GM23248 (cell line): Measurements from ENCODE around the gene SLC7A1. TPM values are rescaled to one million over a fixed set of nuclear protein-coding genes. Genes with fewer than 3 reads are reported as not detected.

Experiments
- DNase-seq: peaks from one replicate; pipeline ENCODE4 v3.0.0-alpha.2; 2015
- H2AFZ ChIP-seq: fragments of 200-600 bp; sonication (generic); 2 replicates; pipeline ENCODE4 v1.6.1; 2016; ENCODE audit warnings: antibody characterized with exemption
- H3F3A ChIP-seq: fragments of 200-600 bp; sonication (generic); 2 replicates; pipeline ENCODE4 v1.6.1; 2016; ENCODE audit warnings: mild to moderate bottlenecking, antibody characterized with exemption, mixed run types; ENCODE audit not compliant: insufficient read depth
- H3K27ac ChIP-seq: fragments of 200-600 bp; sonication (generic); 2 replicates; pipeline ENCODE4 v1.5.1; 2016; ENCODE audit warnings: mild to moderate bottlenecking
- H3K27me3 ChIP-seq: fragments of 200-600 bp; sonication (generic); replicated peaks from 2 replicates; pipeline ENCODE4 v1.6.1; 2016; ENCODE audit warnings: mild to moderate bottlenecking; ENCODE audit not compliant: insufficient read depth
- H3K36me3 ChIP-seq: fragments of 200-600 bp; sonication (generic); 2 replicates; pipeline ENCODE4 v1.6.1; 2016; ENCODE audit warnings: low read depth, mild to moderate bottlenecking
- H3K4me1 ChIP-seq: fragments of 200-600 bp; sonication (generic); 2 replicates; pipeline ENCODE4 v1.6.1; 2016; ENCODE audit warnings: mild to moderate bottlenecking; ENCODE audit not compliant: insufficient read depth
- H3K4me2 ChIP-seq: fragments of 200-600 bp; sonication (generic); one replicate; pipeline ENCODE4 v1.6.1; 2016; ENCODE audit warnings: mild to moderate bottlenecking; ENCODE audit not compliant: unreplicated experiment
- H3K4me3 ChIP-seq: fragments of 200-600 bp; sonication (generic); 2 replicates; pipeline ENCODE4 v1.5.1; 2016; ENCODE audit warnings: mild to moderate bottlenecking
- H3K79me2 ChIP-seq: fragments of 200-600 bp; sonication (generic); 2 replicates; pipeline ENCODE4 v1.6.1; 2016; ENCODE audit warnings: mild to moderate bottlenecking; ENCODE audit not compliant: insufficient read depth
- H3K9ac ChIP-seq: fragments of 200-600 bp; sonication (generic); 2 replicates; pipeline ENCODE4 v1.6.1; 2016; ENCODE audit warnings: mild to moderate bottlenecking
- H3K9me2 ChIP-seq: fragments of 200-600 bp; sonication (generic); 2 replicates; pipeline ENCODE4 v1.6.1; 2016; ENCODE audit warnings: mixed run types, mild to moderate bottlenecking, moderate library complexity; ENCODE audit not compliant: insufficient read depth
- H3K9me3 ChIP-seq: fragments of 200-600 bp; sonication (generic); one replicate; pipeline ENCODE4 v1.6.1; 2017; ENCODE audit warnings: low read depth
- H4K20me1 ChIP-seq: fragments of 200-600 bp; sonication (generic); 2 replicates; pipeline ENCODE4 v1.6.0; 2016; ENCODE audit not compliant: insufficient read depth
- EZH2 ChIP-seq: fragments of 200-600 bp; sonication (generic); IDR thresholded peaks from 2 replicates; pipeline ENCODE4 v1.6.1; 2018; ENCODE audit warnings: antibody characterized with exemption, mild to moderate bottlenecking; ENCODE audit not compliant: insufficient read depth, poor library complexity, severe bottlenecking
- EZH2phosphoT487 ChIP-seq: fragments of 200-600 bp; sonication (generic); IDR thresholded peaks from 2 replicates; pipeline ENCODE4 v1.6.1; 2018; ENCODE audit warnings: antibody characterized with exemption, moderate library complexity, mild to moderate bottlenecking, low read depth; ENCODE audit not compliant: insufficient read depth
- WGBS, 2 experiments: methylation state at CpG; one replicate each; pipeline ENCODE4 v1.1.6; 2015 to 2017; ENCODE audit warnings: low lambda C conversion rate in 2 of 2, low coverage in 1 of 2; ENCODE audit errors: missing lambda C conversion rate in 2 of 2; 5-methylcytosine and 5-hydroxymethylcytosine counted together
- in situ Hi-C: fragments of 300-500 bp; cut with MboI; formaldehyde crosslinking; loops from 2 replicates; pipeline ENCODE4 v1.15.0; 2020
- polyA plus RNA-seq: library from polyadenylated mRNA; unstranded; fragments of >200 nt; fragmentation: Nextera tagmentation; extraction: Ambion mirVana; gene quantifications from 2 replicates; pipeline ENCODE4 v1.2.1, GENCODE V29; 2016
- total RNA-seq: library from RNA; depleted of rRNA; stranded (reverse); fragments of >200 nt; shearing (Covaris generic); gene quantifications from 2 replicates; pipeline ENCODE4 v1.2.3, GENCODE V29; 2014

Gene SLC7A1
- total and polyA plus RNA-seq, 2 experiments from 2014 or later: 34.7 to 38.6 TPM

- Histone ChIP-seq H3K79me2 (no peaks in the 10 kb centered on the region), H2AFZ (no peak overlapping the region), H3K9me2 (no peaks in the 10 kb centered on the region), H3F3A (no peaks in the 10 kb centered on the region), H3K4me3 (no peak overlapping the region), H3K27me3 (no peaks in the 10 kb centered on the region), H3K4me2 (peak overlapping the region; percentile 24), H3K9me3 (no peaks in the 10 kb centered on the region), H3K9ac (no peak overlapping the region), H3K36me3 (no peaks in the 10 kb centered on the region), H3K27ac (no peak overlapping the region), H3K4me1 (peaks cover 11% of the 10 kb centered on the region), H4K20me1 (no peaks in the 10 kb centered on the region)
- in situ Hi-C loops: no loop called here
- DNase-seq: peak; percentile 47
- no peak for TF ChIP-seq EZH2phosphoT487
- no peak for TF ChIP-seq EZH2
- WGBS, 2 experiments: 100% methylated on average over 1 of the region's 1 CpG
These were observed 12.0 kb upstream of the SLC7A1 start for GRCh38 chr13:29607465-29607864.

DNA sequence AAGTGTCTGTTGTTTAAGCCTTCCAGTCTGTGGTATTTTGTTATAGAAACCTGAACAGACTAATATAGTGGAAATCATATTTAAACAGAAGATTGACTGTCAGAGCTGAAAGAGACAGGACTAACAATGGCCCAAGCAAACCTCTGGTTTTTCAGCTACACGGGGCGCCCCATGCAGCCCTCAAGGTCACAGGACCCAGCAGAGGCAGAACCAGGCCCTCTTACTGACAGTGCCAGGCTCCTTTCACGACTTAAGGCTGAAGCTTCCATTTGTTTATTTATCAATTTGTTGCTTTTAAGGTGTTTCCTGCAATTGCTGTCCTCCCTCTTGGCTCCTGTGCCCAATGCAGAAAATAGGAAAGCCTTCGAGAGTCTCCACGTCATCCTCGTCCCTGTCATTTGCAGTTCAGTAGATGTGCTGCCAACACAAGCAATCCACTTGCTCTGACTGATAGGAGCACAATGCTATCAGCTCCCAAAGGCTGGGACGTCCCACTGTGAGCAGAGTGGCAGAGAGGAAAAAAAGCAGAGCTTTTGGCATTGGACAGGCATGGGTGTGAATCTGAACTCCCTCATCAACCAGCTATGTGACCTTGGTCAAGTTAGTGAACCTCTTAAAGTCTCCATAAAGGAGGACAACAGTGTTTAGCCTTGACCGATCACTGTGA is 10.5 kb upstream of the SLC7A1 start:
- peaks cover 11% of the 10 kb centered on the region for H3K4me1 ChIP-seq
- H3K36me3 ChIP-seq: no peaks in the 10 kb centered on the region
- H3K9ac ChIP-seq: no peak overlapping the region
- no peaks in the 10 kb centered on the region for H3K9me3 ChIP-seq
- no peak overlapping the region for H2AFZ ChIP-seq
- no peak for DNase-seq
- H3K27me3 ChIP-seq: no peaks in the 10 kb centered on the region
- H3F3A ChIP-seq: no peaks in the 10 kb centered on the region
- no peaks in the 10 kb centered on the region for H3K9me2 ChIP-seq
- no peak overlapping the region for H3K4me2 ChIP-seq
- H3K27ac ChIP-seq: no peak overlapping the region
- no peak overlapping the region for H3K4me3 ChIP-seq
- no peaks in the 10 kb centered on the region for H4K20me1 ChIP-seq
- TF ChIP-seq EZH2: no peak
- no peak for TF ChIP-seq EZH2phosphoT487
- 86% methylated on average over 8 of the region's 8 CpGs for WGBS, 2 experiments
- no peaks in the 10 kb centered on the region for H3K79me2 ChIP-seq
- in situ Hi-C loops: no loop called here

DNA sequence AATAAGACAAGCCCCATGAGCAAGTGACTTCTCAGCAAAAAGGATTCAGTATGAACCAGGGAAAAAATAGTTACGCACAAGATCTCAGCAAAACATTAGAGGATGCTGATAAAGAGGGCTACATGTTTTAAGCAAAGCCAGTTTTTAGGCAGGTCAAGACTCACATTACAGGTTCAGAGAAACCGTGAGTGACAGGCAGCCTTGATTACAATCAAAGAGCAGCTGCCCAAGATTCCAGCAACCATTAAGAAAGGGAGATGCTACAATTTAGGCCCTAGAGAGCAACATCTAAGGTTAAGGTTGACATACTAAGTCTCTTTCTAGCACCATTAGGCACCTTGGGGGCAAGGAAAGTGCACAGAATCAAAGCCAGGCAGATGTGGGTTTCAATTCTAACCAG is 2.8 kb upstream of the SLC7A1 start:
- DNase-seq: no peak
- no peak for TF ChIP-seq EZH2
- TF ChIP-seq EZH2phosphoT487: no peak
- Histone ChIP-seq H3K9me3 (no peaks in the 10 kb centered on the region), H3K4me2 (no peak overlapping the region), H3K27ac (no peak overlapping the region), H2AFZ (no peak overlapping the region), H3F3A (peaks cover 15% of the 10 kb centered on the region; the same call in 1 of the 2 replicates), H3K27me3 (no peaks in the 10 kb centered on the region), H3K79me2 (peaks cover 19% of the 10 kb centered on the region), H4K20me1 (no peaks in the 10 kb centered on the region), H3K9me2 (no peaks in the 10 kb centered on the region), H3K36me3 (no peaks in the 10 kb centered on the region), H3K4me3 (no peak overlapping the region), H3K4me1 (peaks cover 7% of the 10 kb centered on the region; the same call in 1 of the 2 replicates), H3K9ac (no peak overlapping the region)
- in situ Hi-C loops: no loop called here
- 96 to 97% methylated on average over 2 of the region's 2 CpGs for WGBS, 2 experiments

GRCh38 chr13:29597706-29598105 is 2.2 kb upstream of the SLC7A1 start:
- no peak overlapping the region for H3K4me2 ChIP-seq
- DNase-seq: no peak
- H3K27me3 ChIP-seq: no peaks in the 10 kb centered on the region
- H4K20me1 ChIP-seq: no peaks in the 10 kb centered on the region
- H3K9ac ChIP-seq: no peak overlapping the region
- peaks cover 25% of the 10 kb centered on the region for H3K79me2 ChIP-seq
- 97 to 98% methylated on average over 3 of the region's 3 CpGs for WGBS, 2 experiments
- H3K36me3 ChIP-seq: no peaks in the 10 kb centered on the region
- H3K4me3 ChIP-seq: no peak overlapping the region
- no peak for TF ChIP-seq EZH2
- no peak for TF ChIP-seq EZH2phosphoT487
- H3K9me3 ChIP-seq: no peaks in the 10 kb centered on the region
- H2AFZ ChIP-seq: no peak overlapping the region
- in situ Hi-C loops: no loop called here
- no peaks in the 10 kb centered on the region for H3K9me2 ChIP-seq
- peaks cover 20% of the 10 kb centered on the region; the same call in 1 of the 2 replicates for H3F3A ChIP-seq
- H3K27ac ChIP-seq: no peak overlapping the region
- peaks cover 13% of the 10 kb centered on the region for H3K4me1 ChIP-seq
